ENCODE results near the gene LIPC. TPM values are rescaled to one million over a fixed set of nuclear protein-coding genes. Genes with fewer than 3 reads are reported as not detected.

The LIPC gene
- total RNA-seq, 1 donor from 2014 or later, result not detected

DNA sequence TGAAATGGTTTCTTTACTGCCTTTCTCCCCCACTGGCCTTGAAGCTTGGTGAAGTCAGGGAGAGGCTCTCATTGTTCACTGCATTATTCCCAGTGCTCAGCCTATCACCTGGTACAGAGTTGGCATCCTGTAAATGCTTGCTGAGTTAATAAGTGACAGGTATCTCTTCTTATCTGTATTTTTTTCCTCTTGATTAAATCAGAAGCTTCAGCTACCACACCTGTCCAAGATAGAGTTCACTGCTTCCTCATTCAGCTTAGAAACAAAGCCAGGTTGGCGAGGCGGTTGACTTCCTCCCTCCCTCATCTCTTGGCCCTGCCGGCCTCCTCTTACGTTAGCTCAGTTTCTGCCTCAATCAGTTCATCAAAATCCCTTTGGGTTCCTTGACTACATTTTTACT lies 142.8 kb downstream of the LIPC start:
- no peaks in the 10 kb centered on the region for H3K4me1 ChIP-seq
- DNase-seq (ENCODE audit: low spot score in 2 of 2), result no peak
- no peaks in the 10 kb centered on the region for H3K27me3 ChIP-seq
- no peak overlapping the region for H3K4me3 ChIP-seq
- H3K27ac ChIP-seq, result no peak overlapping the region
- intact Hi-C loops (cut with DNase I), result no loop called here
- TF ChIP-seq, protein P1, sequence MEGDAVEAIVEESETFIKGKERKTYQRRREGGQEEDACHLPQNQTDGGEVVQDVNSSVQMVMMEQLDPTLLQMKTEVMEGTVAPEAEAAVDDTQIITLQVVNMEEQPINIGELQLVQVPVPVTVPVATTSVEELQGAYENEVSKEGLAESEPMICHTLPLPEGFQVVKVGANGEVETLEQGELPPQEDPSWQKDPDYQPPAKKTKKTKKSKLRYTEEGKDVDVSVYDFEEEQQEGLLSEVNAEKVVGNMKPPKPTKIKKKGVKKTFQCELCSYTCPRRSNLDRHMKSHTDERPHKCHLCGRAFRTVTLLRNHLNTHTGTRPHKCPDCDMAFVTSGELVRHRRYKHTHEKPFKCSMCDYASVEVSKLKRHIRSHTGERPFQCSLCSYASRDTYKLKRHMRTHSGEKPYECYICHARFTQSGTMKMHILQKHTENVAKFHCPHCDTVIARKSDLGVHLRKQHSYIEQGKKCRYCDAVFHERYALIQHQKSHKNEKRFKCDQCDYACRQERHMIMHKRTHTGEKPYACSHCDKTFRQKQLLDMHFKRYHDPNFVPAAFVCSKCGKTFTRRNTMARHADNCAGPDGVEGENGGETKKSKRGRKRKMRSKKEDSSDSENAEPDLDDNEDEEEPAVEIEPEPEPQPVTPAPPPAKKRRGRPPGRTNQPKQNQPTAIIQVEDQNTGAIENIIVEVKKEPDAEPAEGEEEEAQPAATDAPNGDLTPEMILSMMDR (IDR thresholded peaks at IDR 0.05), result no peak
- no peaks in the 10 kb centered on the region for H3K9me3 ChIP-seq
- no peaks in the 10 kb centered on the region for H3K36me3 ChIP-seq

DNA sequence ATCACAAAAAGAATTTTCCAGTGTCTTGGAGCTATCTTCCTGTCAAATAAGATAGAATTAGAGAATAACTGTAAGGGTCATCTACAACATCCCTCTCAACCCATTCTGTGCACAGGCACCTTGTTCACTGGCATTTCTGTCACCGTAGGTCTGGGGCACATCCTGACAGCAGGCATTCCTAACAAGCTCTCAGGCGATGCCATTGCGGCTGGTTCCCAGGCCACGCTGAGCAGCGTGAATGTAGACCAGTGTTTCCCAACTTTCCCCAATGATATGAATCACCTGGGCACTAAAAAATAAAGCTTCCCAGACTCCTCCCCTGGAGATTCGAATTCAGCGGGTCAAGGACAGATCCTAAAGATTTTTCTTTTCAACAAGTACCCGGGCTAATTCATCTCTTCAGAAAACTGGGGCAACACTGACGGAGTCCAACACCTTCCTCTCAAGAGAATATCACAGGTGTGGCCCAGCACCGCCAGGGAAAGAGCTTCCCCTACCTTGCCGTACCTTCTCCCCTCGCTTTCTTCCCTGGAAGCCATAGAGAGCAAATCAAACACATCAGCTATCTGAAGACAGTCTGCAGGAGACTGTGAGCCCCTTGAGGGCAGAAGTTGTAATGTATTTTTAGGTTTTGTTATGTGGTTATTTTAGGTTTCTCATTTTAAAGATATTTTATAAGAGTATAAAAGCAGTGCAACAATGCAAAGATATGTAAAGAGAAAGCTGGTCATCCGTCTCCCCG lies 143.4 kb downstream of the LIPC start:
- Histone ChIP-seq H3K4me3 (no peak overlapping the region), H3K9me3 (no peaks in the 10 kb centered on the region), H3K36me3 (no peaks in the 10 kb centered on the region), H3K27me3 (no peaks in the 10 kb centered on the region), H3K27ac (no peak overlapping the region), H3K4me1 (no peaks in the 10 kb centered on the region)
- TF ChIP-seq, protein P1 (IDR thresholded peaks at IDR 0.05), result no peak
- intact Hi-C loops (cut with DNase I), result no loop called here
- no peak for DNase-seq (ENCODE audit: low spot score in 2 of 2)

DNA sequence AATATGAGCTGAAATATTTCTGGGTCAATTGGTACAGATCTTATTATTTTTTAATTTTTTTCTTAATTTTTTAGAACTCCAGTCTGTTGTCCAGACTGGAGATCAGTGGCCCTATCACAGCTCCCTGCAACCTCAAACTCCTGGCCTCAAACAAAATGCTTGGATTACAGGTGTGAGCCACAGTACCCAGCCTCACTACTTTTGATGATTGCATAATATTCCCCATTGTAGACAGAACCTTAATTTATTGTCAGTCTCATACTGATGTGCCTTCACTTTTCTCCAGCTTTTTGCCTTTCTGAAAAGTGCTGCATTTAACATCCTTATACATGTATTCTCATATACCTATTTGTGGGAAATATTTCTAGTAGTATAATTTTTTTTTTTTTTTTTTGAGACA lies 144.9 kb downstream of the LIPC start:
- no peak overlapping the region for H3K4me3 ChIP-seq
- intact Hi-C loops (cut with DNase I), result no loop called here
- H3K36me3 ChIP-seq, result no peaks in the 10 kb centered on the region
- no peaks in the 10 kb centered on the region for H3K9me3 ChIP-seq
- H3K27me3 ChIP-seq, result no peaks in the 10 kb centered on the region
- TF ChIP-seq, protein P1 (IDR thresholded peaks at IDR 0.05), result no peak
- no peak for DNase-seq (ENCODE audit: low spot score in 2 of 2)
- no peaks in the 10 kb centered on the region for H3K4me1 ChIP-seq
- H3K27ac ChIP-seq, result no peak overlapping the region

DNA sequence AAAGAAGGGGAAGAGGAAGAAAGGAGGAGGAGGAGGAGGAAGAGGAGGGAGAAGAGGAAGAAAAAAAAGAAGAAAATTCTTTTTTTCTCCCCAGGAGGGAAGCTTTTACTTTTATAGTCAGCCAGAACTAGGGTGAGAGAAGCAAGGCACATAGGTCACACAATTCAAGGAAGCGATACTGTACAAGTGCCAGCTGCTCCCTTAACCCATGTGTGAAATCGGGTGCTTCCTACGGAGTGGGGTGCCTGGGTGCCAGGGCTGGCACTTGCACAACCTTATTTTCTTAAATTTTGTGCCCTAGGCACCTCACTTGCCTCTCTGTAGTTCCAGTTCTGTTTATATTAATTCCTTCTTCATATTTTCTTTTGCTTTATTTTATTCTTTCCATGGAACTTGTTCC lies 150.4 kb downstream of the LIPC start:
- Histone ChIP-seq H3K36me3 (no peaks in the 10 kb centered on the region), H3K4me1 (no peaks in the 10 kb centered on the region), H3K4me3 (no peak overlapping the region), H3K27ac (no peak overlapping the region), H3K9me3 (no peaks in the 10 kb centered on the region), H3K27me3 (no peaks in the 10 kb centered on the region)
- intact Hi-C loops (cut with DNase I), result no loop called here
- DNase-seq (ENCODE audit: low spot score in 2 of 2), result no peak
- TF ChIP-seq, protein P1 (IDR thresholded peaks at IDR 0.05), result no peak

DNA sequence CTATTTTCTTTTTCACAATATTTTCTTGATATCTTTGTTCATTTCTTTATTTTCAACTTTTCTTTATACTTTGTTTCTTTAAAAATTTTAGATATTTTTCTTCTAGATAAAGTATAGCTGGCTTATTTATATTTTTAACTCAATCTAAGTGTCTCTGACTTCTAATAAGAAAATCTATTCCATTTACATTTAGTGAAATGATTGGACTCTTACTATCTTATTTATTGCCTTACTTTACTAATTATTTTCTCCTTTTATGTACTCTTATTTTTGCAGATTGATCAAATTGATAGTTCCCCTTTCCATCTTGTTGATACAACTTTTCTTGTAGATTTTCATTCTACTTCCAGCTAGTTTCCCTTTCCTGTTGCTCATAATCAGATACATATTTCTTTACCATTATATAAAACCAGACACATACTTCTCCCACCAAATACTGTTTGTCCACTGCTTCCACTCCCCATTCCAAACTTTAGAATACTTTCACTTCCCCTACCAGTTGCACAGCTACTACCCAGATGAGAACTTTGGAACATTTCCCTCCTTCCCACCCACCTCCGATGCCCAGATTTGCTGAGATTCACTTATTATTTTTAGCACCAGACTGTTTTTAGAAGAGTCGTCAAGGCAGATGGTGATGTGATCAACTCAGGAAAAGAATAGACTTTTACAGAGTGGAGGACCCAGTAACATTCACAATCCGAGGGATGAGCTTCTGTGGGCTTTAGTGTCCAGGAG lies 151.5 kb downstream of the LIPC start:
- H3K27me3 ChIP-seq, result no peaks in the 10 kb centered on the region
- TF ChIP-seq, protein P1 (IDR thresholded peaks at IDR 0.05), result no peak
- no peaks in the 10 kb centered on the region for H3K36me3 ChIP-seq
- H3K27ac ChIP-seq, result no peak overlapping the region
- no peak overlapping the region for H3K4me3 ChIP-seq
- H3K9me3 ChIP-seq, result no peaks in the 10 kb centered on the region
- intact Hi-C loops (cut with DNase I), result no loop called here
- no peaks in the 10 kb centered on the region for H3K4me1 ChIP-seq
- DNase-seq (ENCODE audit: low spot score in 2 of 2), result no peak

All from ascending aorta (tissue), 2 donors.